ENCODE measurements around the gene MC4R. TPM values are rescaled to one million over a fixed set of nuclear protein-coding genes. Genes with fewer than 3 reads are reported as not detected.

Gene MC4R
- total RNA-seq, 3 donors from 2014 or later (not counting 1 experiment from before 2014, with no cell fraction given): not detected

DNA sequence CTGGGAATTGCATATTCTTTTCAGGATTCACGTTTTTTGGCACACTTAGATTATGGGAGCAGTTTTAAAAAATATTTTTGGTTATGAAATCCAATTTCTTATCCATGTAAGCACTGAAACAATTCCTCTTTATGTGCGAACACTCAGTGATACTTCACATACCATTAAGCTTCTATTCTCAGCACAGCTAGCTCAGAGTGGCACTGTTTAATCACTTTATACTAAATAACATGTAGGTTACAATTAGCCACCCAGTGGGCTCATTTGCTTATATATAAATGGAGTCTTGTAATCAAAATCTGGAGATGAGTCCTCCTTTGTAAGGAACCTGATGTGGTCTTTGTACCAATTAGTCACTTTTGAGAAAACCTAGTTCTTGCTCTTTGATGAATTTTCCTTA, 11.3 kb upstream of the MC4R start:
- no peaks in the 10 kb centered on the region for H3K36me3 Mint-ChIP-seq
- DNase-seq (no peak), ATAC-seq (no peak)
- TF ChIP-seq CTCF (IDR thresholded peaks at IDR 0.05): no peak
- no peak overlapping the region for H3K27ac Mint-ChIP-seq
- H3K27me3 Mint-ChIP-seq (ENCODE audit: low read depth in 2 of 2): no peaks in the 10 kb centered on the region
- H3K4me3 ChIP-seq (ENCODE audit: low read length): no peak overlapping the region
- H3K36me3 ChIP-seq (ENCODE audit: control insufficient read depth, insufficient read depth, low read length): no peaks in the 10 kb centered on the region
- no peaks in the 10 kb centered on the region for H3K4me1 ChIP-seq (ENCODE audit: control insufficient read depth, insufficient read depth, low read length)
- no peaks in the 10 kb centered on the region for H3K27me3 ChIP-seq (ENCODE audit: control insufficient read depth, insufficient read depth, low read length)
- no peaks in the 10 kb centered on the region for H3K9me3 ChIP-seq (ENCODE audit: control insufficient read depth, insufficient read depth, low read length)
- H3K4me3 Mint-ChIP-seq: no peak overlapping the region
- intact Hi-C loops (cut with micrococcal nuclease): no loop called here
- 92% methylated on average over 1 of the region's 2 CpGs for WGBS (ENCODE audit: insufficient coverage)
- no peak overlapping the region for H3K27ac ChIP-seq (ENCODE audit: low read length)
- peaks cover 9 to 10% of the 10 kb centered on the region in 2 donors for H3K9me3 Mint-ChIP-seq
- H3K4me1 Mint-ChIP-seq: no peaks in the 10 kb centered on the region

GRCh38 chr18:60377778-60378469, 5.3 kb upstream of the MC4R start:
- no peaks in the 10 kb centered on the region for H3K4me1 ChIP-seq (ENCODE audit: control insufficient read depth, insufficient read depth, low read length)
- no peak overlapping the region for H3K27ac Mint-ChIP-seq
- no peaks in the 10 kb centered on the region for H3K27me3 ChIP-seq (ENCODE audit: control insufficient read depth, insufficient read depth, low read length)
- H3K4me3 ChIP-seq (ENCODE audit: low read length): no peak overlapping the region
- H3K27ac ChIP-seq (ENCODE audit: low read length): no peak overlapping the region
- ATAC-seq (no peak), DNase-seq (no peak)
- no peak overlapping the region for H3K4me3 Mint-ChIP-seq
- TF ChIP-seq CTCF (IDR thresholded peaks at IDR 0.05): no peak
- H3K27me3 Mint-ChIP-seq (ENCODE audit: low read depth in 2 of 2): no peaks in the 10 kb centered on the region
- WGBS (ENCODE audit: insufficient coverage): no CpG with 5 or more reads among the region's 2 CpGs
- H3K36me3 ChIP-seq (ENCODE audit: control insufficient read depth, insufficient read depth, low read length): no peaks in the 10 kb centered on the region
- H3K9me3 ChIP-seq (ENCODE audit: control insufficient read depth, insufficient read depth, low read length): no peaks in the 10 kb centered on the region
- no peaks in the 10 kb centered on the region for H3K4me1 Mint-ChIP-seq
- H3K9me3 Mint-ChIP-seq: peaks cover 0 to 5% of the 10 kb centered on the region in 2 donors
- intact Hi-C loops (cut with micrococcal nuclease): no loop called here
- H3K36me3 Mint-ChIP-seq: no peaks in the 10 kb centered on the region

DNA sequence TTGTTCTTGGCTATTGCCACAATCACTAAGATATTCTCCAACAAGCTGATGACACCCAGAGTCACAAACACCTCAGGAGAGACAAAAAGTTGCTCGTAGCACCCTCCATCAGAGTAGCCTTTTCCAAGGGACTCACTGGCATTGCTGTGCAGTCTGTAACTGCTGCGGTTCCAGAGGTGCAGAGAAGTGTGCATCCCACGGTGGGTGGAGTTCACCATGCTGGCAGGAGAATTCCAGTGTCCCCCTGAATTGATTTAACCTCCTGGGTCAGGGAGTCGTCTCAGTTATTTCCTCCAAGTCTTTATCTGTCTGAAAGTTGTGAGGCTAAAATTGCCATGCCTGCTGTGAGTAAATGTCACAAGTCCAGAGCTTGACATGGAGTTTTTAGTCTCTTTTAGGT, 443 bp downstream of the MC4R start:
- Histone ChIP-seq H3K4me3 (ENCODE audit: low read length) (no peak overlapping the region), H3K27ac (ENCODE audit: low read length) (no peak overlapping the region), H3K36me3 (ENCODE audit: control insufficient read depth, insufficient read depth, low read length) (no peaks in the 10 kb centered on the region), H3K4me1 (ENCODE audit: control insufficient read depth, insufficient read depth, low read length) (no peaks in the 10 kb centered on the region), H3K27me3 (ENCODE audit: control insufficient read depth, insufficient read depth, low read length) (no peaks in the 10 kb centered on the region), H3K9me3 (ENCODE audit: control insufficient read depth, insufficient read depth, low read length) (no peaks in the 10 kb centered on the region)
- intact Hi-C loops (cut with micrococcal nuclease): no loop called here
- H3K4me3 Mint-ChIP-seq: no peak overlapping the region
- no peak overlapping the region for H3K27ac Mint-ChIP-seq
- no peaks in the 10 kb centered on the region for H3K4me1 Mint-ChIP-seq
- 67% methylated on average over 4 of the region's 4 CpGs for WGBS (ENCODE audit: insufficient coverage)
- TF ChIP-seq CTCF (IDR thresholded peaks at IDR 0.05): no peak
- no peaks in the 10 kb centered on the region for H3K36me3 Mint-ChIP-seq
- DNase-seq (no peak), ATAC-seq (no peak)
- peaks cover 5 to 6% of the 10 kb centered on the region in 2 donors for H3K9me3 Mint-ChIP-seq
- no peaks in the 10 kb centered on the region for H3K27me3 Mint-ChIP-seq (ENCODE audit: low read depth in 2 of 2)

DNA sequence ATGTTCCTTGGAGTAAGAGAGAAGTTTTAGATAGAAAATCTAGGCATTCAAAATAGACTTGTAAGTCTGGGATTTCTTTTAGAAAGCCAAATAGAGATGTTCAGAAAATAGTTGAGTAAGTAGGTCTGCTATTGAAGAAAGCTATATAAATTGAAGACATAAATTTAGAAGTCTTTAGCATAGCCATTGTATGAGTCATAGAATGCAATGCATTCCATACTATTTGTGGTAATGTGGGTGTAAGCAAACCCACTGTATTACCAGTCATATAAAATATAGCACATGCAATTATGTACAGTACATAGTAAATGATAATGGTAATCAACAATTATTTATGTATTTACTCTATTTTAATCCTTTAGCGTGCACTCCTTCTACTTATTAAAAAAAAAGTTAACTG, 14.1 kb downstream of the MC4R start:
- Histone ChIP-seq H3K36me3 (ENCODE audit: control insufficient read depth, insufficient read depth, low read length) (no peaks in the 10 kb centered on the region), H3K27ac (ENCODE audit: low read length) (no peak overlapping the region), H3K4me1 (ENCODE audit: control insufficient read depth, insufficient read depth, low read length) (no peaks in the 10 kb centered on the region), H3K9me3 (ENCODE audit: control insufficient read depth, insufficient read depth, low read length) (no peaks in the 10 kb centered on the region), H3K4me3 (ENCODE audit: low read length) (no peak overlapping the region), H3K27me3 (ENCODE audit: control insufficient read depth, insufficient read depth, low read length) (no peaks in the 10 kb centered on the region)
- Mint-ChIP-seq H3K27ac (no peak overlapping the region), H3K4me1 (no peaks in the 10 kb centered on the region), H3K36me3 (no peaks in the 10 kb centered on the region), H3K4me3 (no peak overlapping the region), H3K9me3 (peaks cover 5 to 15% of the 10 kb centered on the region in 2 donors), H3K27me3 (ENCODE audit: low read depth in 2 of 2) (no peaks in the 10 kb centered on the region)
- no peak for DNase-seq
- no peak for ATAC-seq
- WGBS (ENCODE audit: insufficient coverage): no CpG with 5 or more reads among the region's 1 CpG
- intact Hi-C loops (cut with micrococcal nuclease): no loop called here
- TF ChIP-seq CTCF (IDR thresholded peaks at IDR 0.05): no peak

Measured in natural killer cell (primary cell).